ENCODE data around the gene KCNQ1. TPM values are rescaled to one million over a fixed set of nuclear protein-coding genes. Genes with fewer than 3 reads are reported as not detected.

Gene KCNQ1
- total and polyA plus RNA-seq, 9 of the 15 experiments (the other 6 are each of a cell fraction or from before 2014, with no cell fraction given): 0.44 TPM; not detected in 8

DNA sequence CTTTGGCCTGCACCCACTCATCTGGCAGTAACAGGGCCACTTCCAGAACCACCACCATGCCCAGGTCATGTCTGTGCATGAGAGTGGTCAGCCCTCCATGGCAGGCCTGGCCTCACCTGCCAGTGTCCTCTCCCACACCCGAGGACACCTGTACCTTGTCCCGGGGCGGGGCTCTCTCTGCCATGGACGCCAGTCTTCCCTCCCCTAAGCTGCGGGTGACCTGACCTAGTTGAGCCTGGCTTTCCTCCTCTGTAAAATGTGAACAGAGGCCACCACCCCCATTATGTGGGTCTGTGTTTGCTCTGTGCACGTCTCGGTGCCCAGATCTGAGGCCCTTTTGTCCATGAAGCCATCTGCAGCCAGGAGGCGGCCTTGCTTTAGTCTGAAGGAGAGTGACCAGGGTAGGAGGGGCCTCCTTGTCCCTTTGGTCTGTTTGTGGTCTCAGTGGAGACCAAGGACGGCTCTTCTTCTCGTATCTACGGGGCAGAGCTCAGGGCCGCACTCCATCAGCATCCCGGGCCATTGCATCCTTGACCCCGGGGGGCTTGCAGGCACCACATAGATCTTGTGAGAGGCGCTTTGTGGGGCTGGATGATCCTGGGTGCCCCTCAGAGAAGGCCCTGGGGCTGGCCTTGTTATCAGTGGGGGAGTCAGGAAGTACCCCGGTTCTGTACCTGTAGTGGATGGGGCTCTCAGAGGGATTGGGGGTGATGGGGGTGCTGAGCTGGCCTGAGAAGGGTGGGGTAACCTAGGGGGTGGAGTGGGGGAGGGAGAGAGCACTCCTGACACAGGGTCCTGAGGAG is 121.6 kb downstream of the KCNQ1 start:
- FAIRE-seq: no peak
- H3K9ac ChIP-seq (ENCODE audit: insufficient read depth in 1 of 2, low read depth in 2 of 2, low read length in 2 of 2): peak overlapping the region in 1 of 2 experiments; percentile 48; a peak in 1 of 4 replicates
- no peak overlapping the region for H3K27ac ChIP-seq (ENCODE audit: extremely low read depth, low read depth, low read length)
- no peaks in the 10 kb centered on the region for H3K79me2 ChIP-seq (ENCODE audit: control insufficient read depth, insufficient read depth, low read length)
- H3K4me2 ChIP-seq (ENCODE audit: insufficient read depth, low read length): no peak overlapping the region
- no peak overlapping the region for H3K4me3 ChIP-seq
- peak; percentile 69 for ATAC-seq
- H3K9me3 ChIP-seq (replicated peaks; ENCODE audit: control insufficient read depth, insufficient read depth, low read depth, low read length): no peaks in the 10 kb centered on the region
- peak in 2 of 4 experiments; percentile 21 to 32 for DNase-seq (ENCODE audit: extremely low read depth in 1 of 4, low spot score in 3 of 4)
- in situ Hi-C loops (cut with MboI) (no loop called here), intact Hi-C loops (cut with micrococcal nuclease) (loop anchor here (10.0 kb wide), 1 partner anchor 318 kb away; the partner anchor contains the start of gene CDKN1C)
- H3K9me1 ChIP-seq (ENCODE audit: control insufficient read depth, insufficient read depth, low read length): peaks cover 2% of the 10 kb centered on the region
- 0 out of 2 replicates have a peak, but pooled peaks cover 4% of the 10 kb centered on the region for H4K20me1 ChIP-seq (replicated peaks; ENCODE audit: control insufficient read depth, insufficient read depth, low read length)
- no peak overlapping the region for H2AFZ ChIP-seq (ENCODE audit: low read depth, low read length)
- ChIA-PET POLR2A (interaction anchor here (0.7 kb wide), 1 partner anchor 11 kb away, joined by 3 read pairs; no protein-coding TSS in a partner anchor), CTCF (ENCODE audit: low intra/inter-chr PET ratio) (interaction anchor here (1.0 kb wide), 1 partner anchor 321 kb away, joined by 3 read pairs; no protein-coding TSS in a partner anchor)
- peaks cover 0 to 38% of the 10 kb centered on the region in 2 experiments; a peak in 4 of 5 replicates for H3K4me1 ChIP-seq (replicated peaks in 1 of 2; ENCODE audit: control insufficient read depth in 2 of 2, insufficient read depth in 2 of 2, low read length in 2 of 2)
- H3K36me3 ChIP-seq (ENCODE audit: control insufficient read depth, insufficient read depth, low read length): no peaks in the 10 kb centered on the region
- peaks cover 12 to 30% of the 10 kb centered on the region in 2 experiments for H3K27me3 ChIP-seq (ENCODE audit: control insufficient read depth in 2 of 2, insufficient read depth in 2 of 2, low read length in 2 of 2)
- 30% methylated on average over 12 of the region's 16 CpGs for WGBS (ENCODE audit: insufficient coverage, low coverage, missing lambda C conversion rate)
- BruUV-seq (replicated peaks): no TSS peak
- no peak for TF ChIP-seq FOXK2 (conservative IDR thresholded peaks at IDR 0.05 in 1 of 2, IDR thresholded peaks at IDR 0.05 in 1 of 2; ENCODE audit: low read depth in 2 of 2)
- no peak for TF ChIP-seq HNRNPH1 (optimal IDR thresholded peaks at IDR 0.05; ENCODE audit: low read depth, low read length)
- no peak for TF ChIP-seq U2AF2 (optimal IDR thresholded peaks at IDR 0.05; ENCODE audit: low read depth, low read length)
- peak; percentile 75; the same call in 1 of the 2 replicates for TF ChIP-seq STAG1 (CRISPR knock-in tag; IDR thresholded peaks at IDR 0.05; ENCODE audit: borderline replicate concordance)
- no peak for TF ChIP-seq RHOXF2B (CRISPR knock-in tag; conservative IDR thresholded peaks at IDR 0.05)
- no peak for TF ChIP-seq ETV6 (IDR thresholded peaks at IDR 0.05; ENCODE audit: borderline replicate concordance in 1 of 2, low read depth in 2 of 2, low read length in 1 of 2)
- TF ChIP-seq ETV6 (CRISPR knock-in tag; IDR thresholded peaks at IDR 0.05; ENCODE audit: borderline replicate concordance): no peak
- TF ChIP-seq, protein P1, sequence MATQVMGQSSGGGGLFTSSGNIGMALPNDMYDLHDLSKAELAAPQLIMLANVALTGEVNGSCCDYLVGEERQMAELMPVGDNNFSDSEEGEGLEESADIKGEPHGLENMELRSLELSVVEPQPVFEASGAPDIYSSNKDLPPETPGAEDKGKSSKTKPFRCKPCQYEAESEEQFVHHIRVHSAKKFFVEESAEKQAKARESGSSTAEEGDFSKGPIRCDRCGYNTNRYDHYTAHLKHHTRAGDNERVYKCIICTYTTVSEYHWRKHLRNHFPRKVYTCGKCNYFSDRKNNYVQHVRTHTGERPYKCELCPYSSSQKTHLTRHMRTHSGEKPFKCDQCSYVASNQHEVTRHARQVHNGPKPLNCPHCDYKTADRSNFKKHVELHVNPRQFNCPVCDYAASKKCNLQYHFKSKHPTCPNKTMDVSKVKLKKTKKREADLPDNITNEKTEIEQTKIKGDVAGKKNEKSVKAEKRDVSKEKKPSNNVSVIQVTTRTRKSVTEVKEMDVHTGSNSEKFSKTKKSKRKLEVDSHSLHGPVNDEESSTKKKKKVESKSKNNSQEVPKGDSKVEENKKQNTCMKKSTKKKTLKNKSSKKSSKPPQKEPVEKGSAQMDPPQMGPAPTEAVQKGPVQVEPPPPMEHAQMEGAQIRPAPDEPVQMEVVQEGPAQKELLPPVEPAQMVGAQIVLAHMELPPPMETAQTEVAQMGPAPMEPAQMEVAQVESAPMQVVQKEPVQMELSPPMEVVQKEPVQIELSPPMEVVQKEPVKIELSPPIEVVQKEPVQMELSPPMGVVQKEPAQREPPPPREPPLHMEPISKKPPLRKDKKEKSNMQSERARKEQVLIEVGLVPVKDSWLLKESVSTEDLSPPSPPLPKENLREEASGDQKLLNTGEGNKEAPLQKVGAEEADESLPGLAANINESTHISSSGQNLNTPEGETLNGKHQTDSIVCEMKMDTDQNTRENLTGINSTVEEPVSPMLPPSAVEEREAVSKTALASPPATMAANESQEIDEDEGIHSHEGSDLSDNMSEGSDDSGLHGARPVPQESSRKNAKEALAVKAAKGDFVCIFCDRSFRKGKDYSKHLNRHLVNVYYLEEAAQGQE (IDR thresholded peaks at IDR 0.05; ENCODE audit: borderline replicate concordance): peak; percentile 71; the same call in 1 of the 2 replicates
- TF ChIP-seq, protein P1 (CRISPR knock-in tag; IDR thresholded peaks at IDR 0.05; ENCODE audit: low read depth): no peak
- TF ChIP-seq ETV5 (CRISPR knock-in tag; IDR thresholded peaks at IDR 0.05; ENCODE audit: low read depth): no peak
- TF ChIP-seq, protein P2, sequence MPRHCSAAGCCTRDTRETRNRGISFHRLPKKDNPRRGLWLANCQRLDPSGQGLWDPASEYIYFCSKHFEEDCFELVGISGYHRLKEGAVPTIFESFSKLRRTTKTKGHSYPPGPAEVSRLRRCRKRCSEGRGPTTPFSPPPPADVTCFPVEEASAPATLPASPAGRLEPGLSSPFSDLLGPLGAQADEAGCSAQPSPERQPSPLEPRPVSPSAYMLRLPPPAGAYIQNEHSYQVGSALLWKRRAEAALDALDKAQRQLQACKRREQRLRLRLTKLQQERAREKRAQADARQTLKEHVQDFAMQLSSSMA (CRISPR knock-in tag; IDR thresholded peaks at IDR 0.05): no peak
- TF ChIP-seq ZNF780A (CRISPR knock-in tag; IDR thresholded peaks at IDR 0.05): no peak
- no peak for TF ChIP-seq BRF1 (IDR thresholded peaks at IDR 0.05; ENCODE audit: borderline replicate concordance, extremely low read depth, insufficient read length)
